Measurements from ENCODE around the gene TTC39C.
A peak's percentile ranks its signal among the peaks of the same experiment; 100 is the strongest.
"Not testable (repeated sequence)": the region's sequence is repeated elsewhere in the genome, so short reads cannot be mapped to it uniquely, and the experiment has no call there.

Gene TTC39C

DNA sequence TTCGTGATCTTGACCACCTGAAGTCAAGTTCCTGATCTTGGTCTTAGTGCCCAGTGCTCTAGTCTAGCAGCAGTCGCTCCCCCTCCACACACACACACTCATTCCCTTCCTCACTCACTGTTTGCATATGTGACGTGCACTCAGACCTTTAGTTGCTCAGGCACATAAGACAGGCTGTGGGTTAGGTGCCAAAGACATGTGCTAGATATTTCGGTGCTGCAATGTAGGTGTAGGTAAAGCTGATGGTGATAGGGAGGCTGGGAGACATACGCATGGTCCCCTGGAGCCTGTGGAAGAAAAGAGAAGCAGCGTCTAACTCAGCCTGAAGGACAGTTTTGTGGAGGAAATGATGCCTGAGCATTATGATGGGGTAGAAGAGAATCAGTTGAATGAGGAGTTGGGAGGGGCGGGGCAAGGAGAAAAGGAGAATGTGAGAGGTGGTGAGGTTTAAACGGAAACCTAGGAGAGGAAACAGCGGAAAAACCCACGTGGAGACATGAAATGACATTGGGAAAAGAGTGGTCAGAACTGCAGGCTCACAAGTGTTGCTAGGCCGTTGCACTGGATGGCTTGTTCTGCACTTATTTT lies 3.8 kb downstream of the TTC39C start:
- DNase-seq: peak; percentile 17

DNA sequence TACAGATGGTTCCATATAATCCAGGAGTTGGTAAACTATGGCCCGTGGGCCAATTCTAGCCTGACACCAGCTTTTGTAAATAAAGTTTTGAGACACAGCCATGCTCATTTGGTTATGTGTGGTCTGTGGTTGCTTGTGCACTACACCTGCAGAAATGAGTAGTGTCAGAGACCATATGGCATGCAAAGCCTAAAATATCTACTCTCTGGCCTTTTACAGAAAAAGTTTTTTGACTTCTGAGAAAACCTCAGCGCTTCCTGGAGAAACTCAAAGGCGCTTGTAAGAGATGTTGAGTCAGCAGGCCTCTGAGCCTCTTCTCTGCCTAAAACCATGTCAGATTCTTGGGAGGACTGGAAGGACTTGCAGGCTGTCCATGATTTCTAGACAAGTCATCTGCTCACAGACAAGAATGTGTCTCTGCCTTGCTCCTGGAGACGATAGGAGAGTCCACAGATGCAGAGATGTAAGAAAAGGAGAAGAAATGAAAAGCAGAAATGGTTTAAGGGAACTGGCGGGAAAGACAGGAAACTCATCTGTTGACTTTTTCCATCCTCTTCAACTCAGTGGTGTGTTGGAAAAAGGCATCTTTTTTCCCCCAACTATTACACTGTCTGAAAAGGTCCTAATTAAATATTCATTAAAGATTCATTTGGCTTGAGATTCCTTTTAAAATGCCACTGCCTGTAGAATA lies 5.2 kb downstream of the TTC39C start:
- peak; percentile 38 for DNase-seq

- no peak for DNase-seq
These were observed 7.0 kb downstream of the TTC39C start for GRCh38 chr18:24021505-24021904.

GRCh38 chr18:24022161-24022560 lies 7.6 kb downstream of the TTC39C start:
- no peak for DNase-seq

DNA sequence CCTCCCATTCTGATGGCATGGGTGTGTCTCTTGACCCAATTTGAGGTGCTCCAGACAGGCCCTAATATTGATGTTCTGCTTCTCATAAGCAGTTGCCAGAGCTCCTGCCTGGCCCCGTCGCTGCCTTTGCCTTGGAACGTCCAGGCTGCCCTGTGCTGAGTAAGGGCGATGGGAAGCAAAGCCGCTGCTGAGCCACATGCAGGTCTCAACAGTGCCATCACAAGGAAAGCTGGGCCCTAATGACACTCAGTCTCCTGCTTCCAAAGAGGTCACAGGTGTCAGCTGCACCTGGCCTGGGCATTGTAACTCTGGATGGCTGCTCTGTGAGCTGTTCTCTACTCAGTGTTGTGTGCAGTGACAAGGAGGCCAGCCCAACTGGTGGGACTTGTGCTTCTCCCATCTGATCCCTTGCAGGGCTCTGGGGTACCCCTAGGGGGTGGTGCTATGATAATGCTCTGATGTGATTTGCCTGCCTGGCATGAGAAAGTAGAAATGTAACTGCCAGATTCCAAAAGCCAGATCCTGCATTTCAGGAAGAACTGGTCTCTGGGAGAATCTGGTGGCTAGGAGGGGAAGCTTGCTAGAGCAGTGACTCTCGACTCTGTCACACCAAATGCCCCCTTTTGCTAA lies 8.7 kb downstream of the TTC39C start:
- no peak for DNase-seq

- no peak for DNase-seq
These were observed 9.9 kb downstream of the TTC39C start for GRCh38 chr18:24024425-24024824.

DNA sequence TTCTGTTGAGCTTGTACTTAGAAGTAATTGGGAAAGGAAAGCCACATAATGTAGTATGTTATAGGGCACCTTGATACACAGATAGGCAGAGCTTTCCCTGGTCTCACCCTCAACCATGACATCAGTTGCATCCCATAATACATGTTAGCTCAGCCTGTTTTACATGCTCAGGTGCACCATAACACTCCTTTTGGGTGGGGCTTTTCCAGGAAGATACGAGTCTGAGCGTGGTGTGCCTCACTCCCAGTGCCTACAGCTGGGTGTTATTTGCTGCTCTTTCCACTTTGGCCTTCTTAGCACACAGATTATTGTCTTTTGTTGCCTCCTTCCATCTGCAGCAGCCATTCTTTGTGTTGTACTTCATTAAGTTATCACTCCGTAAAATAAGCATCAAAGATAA lies 11.9 kb downstream of the TTC39C start:
- no peak for DNase-seq

GRCh38 chr18:24027156-24027827 lies 12.7 kb downstream of the TTC39C start:
- no peak for DNase-seq

- not testable (repeated sequence) for DNase-seq
These were observed 14.4 kb downstream of the TTC39C start for GRCh38 chr18:24028946-24029345.

DNA sequence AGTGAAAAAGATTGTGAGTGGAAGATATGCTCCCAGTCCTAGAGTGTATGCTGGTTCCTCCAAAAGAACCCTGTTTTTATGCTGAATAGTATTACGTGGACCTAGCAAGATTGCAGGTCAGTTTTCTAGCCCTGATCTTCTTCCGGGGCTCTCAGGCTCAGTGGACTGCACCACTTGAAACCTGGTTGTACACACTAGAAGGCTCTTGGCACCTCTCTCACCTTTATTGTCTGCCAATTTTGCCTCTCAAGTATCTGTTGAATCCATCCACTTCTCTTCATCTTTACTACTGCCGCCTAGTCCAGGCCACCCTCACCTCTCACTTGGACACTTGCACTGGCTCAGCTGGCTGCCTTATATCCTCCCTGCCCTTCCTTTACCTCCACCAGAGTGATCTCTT lies 16.8 kb downstream of the TTC39C start:
- DNase-seq: no peak

DNA sequence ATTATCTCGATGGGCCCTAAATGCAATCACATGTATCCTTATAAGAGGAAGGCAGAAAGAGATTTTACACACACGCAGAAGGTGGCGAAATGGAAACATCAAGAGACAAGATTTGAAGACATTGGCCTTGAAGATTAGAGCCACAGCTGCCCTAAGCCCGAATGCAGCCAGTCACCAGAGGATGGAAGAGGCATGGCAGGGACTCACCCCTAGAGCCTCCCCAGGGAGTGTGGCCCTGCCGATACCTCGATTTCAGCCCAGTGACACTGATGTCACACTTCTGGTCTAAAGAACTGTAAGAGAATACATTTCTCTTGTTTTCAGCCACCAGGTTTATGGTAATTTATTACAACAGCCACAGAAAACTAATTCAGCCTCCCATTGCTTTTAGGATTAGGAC lies 17.4 kb downstream of the TTC39C start:
- no peak for DNase-seq

DNA sequence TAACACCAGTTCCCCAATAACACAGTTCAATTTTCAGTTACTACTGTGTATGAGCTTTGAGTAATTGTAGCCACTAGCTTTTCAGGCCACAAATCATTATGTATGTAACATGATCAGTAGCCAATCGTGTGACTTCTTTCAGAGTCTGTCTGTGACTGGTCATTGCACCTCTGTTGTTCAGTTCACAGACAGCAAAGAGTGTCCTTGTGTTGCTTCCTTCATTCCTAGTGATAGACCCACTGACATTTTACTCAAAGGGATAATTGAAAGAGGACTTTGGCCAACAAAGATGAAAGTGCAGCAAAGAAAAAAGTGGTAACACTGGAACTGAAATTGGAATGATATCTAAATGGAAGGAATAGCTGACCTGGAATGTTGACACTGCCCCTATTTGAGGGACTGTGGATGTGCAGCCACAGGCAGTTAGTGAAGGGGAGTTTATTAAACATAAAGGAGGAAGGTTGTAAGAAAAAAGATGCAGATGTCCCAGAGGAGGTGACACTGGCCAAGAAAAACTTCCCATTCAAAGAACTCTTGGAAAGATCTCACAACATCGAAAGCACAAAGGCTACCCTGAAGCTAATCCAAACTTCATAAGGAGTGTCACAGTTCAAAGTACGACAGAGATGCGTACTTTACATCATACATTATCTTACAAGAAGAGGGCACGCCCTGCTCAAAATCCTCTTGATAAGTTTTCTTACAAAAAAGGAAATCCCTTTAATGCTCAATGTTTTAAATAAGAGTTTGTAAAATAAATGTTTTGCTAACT lies 19.3 kb downstream of the TTC39C start:
- DNase-seq: no peak

DNA sequence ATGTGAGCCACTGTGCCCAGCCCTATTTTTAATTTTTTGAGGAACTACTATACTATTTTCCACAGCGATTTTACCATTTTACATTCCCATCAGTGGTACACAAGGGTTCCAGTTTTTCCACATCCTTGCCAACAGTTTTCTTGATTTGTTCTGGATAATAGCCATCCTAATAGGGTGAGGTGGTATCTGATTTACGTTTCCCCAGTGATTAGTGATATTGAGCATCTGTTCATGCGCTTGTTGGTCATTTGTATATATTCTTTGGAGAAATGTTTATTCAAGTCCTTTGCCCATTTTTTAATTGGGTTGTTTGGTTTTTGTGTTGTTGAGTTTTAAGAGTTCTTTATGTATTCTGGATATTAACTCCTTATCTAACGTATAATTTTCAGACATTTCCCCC lies 20.8 kb downstream of the TTC39C start:
- DNase-seq: no peak

DNA sequence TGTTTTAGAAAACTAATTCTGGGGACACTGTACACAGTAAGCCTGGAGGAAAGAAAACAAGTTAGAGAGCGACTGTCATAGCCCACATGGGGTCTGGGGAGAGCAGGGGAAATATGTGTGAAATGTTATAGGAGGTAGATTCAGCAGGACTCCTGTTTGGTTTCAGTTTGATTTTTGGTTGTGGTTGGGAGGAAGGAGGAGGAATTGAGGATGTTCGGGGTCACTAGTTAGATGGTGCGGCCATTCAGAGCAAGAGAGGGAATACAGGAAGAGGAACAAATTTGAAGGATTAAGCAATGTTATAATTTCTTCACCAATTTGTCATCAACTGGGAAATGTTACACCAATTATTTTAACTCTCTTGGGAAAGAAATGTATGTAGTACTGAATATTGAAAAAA lies 25.1 kb downstream of the TTC39C start:
- no peak for DNase-seq

DNA sequence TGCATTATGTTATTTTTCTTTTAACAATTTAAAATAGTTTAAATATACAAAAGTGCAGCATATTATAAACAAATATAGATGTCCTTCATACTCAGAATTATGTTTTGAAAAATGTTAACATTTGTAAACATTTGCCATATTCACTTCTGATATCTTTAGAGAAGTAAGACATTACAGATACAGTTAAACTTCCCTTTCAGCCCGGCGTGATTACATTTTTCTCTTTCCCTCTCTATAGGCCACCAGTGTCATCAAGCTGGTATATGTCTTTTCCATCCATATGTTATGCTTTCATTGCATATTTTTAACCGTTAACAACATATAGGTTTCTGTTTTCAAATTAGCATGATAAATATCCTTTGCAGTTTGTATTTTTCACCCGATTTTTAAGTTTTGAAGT lies 27.1 kb downstream of the TTC39C start:
- DNase-seq: no peak

DNA sequence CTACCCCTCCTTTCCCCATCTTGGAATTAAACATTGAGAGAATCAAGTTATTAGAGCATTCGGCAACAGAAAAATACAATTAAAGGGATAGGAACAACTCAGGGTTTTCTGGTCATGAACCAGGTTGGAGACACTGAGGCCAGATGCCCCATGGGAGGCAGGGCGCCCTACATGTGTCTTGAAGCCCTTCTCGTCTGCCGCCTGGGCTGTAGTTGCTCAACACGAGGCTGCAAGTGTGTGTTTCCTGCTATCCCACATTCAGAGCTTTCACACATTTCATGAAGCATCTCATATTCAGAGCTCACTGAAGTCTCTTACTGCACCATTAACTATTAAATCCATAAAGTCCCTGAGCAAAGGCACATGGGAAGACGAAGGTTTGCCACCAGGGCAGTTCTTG lies 28.8 kb downstream of the TTC39C start:
- DNase-seq: no peak

DNA sequence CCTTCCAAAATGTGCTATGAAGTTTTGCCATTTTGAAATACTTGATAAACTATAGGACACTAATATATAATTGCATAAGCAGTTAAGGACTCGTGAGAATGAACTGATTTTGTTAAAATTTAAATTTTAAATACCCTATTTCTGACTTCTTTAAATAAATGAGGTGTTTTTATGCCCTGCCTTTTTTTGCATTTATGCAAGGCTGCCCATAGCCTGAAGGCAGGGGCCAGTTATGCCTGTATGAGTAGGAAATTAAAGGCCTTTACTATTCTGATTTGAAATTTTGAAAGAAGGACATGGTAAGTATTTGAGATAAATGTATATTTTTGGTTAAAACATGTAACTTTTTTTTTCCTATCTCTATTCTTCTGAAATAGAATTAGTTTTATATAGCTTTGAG lies 33.7 kb downstream of the TTC39C start:
- DNase-seq: no peak

GRCh38 chr18:24049142-24049541 lies 34.6 kb downstream of the TTC39C start:
- DNase-seq: no peak

DNA sequence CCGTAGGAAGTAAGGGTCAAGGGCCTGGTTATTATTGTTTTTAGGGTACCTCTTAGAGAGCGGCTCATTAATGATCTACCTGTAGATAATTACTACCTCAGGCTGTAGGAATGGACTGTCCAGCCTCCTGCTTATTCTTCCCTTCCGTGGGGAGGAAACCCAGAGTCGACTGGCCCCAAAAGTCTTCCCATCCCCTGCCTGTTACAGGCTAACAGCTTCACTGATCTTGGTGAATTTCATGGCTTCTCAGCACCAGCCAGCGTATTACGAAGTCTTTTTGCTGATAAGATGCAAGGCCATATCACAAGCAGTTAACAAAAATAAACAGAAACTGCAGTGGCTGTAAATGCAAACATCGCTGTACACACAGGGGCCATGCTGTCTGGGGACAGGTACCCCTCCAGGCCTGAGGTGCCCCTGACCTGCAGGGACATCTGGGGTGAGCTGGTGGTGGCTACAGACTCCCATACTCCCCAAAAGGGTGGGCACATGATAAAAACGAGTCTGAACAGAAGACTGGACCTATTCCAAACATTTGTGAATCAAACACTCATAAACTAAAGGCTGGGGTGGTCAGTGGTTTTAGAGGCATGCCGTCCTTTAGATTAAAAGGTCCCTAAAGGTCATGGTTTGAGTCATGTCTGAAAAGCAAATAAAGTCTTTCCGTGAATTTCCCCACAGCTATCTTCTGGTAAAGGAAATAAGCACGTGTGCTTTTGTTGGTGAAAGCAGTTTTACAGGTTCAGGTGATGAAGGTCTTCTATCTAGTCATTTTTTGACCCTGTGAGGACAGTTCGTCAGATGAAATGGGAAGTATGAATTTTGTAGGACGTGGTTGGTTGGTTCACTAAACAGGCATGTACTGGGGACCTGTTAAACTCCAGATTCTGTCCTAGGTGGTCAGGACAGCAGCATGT lies 36.7 kb downstream of the TTC39C start:
- no peak for DNase-seq

DNA sequence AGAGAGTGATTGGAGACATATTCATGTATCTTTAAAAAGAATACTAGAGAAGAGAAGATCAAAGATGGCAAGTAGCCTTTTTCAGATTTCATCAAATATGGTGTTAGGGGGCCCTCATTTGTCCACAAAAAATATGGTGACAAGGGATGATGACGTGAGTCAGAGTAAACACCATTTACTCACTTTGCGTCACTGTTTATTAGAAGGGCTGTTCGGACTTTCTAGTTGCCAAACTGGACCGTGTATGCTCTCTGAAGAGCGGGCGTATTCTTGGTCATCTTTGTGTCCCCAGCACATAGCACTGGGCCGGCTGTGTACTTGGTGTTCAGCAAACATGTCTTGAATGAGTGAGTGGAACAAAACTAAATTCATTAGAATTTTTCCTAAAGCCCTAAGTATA lies 37.5 kb downstream of the TTC39C start:
- DNase-seq: no peak

- no peak for DNase-seq
These were observed 38.7 kb downstream of the TTC39C start for GRCh38 chr18:24053211-24053610.

- DNase-seq: no peak
These were observed 39.6 kb downstream of the TTC39C start for GRCh38 chr18:24054130-24054529.
